HepG2 (cell line): ENCODE results near the gene MLST8. TPM values are rescaled to one million over a fixed set of nuclear protein-coding genes. Genes with fewer than 3 reads are reported as not detected.

ENCODE experiments used
- CBX1 ChIP-seq: IDR thresholded peaks from one replicate; pipeline ENCODE4 v1.6.1; 2016; ENCODE audit warnings: antibody characterized with exemption, low read depth
- ETV6 ChIP-seq: sonication (generic); formaldehyde crosslinking; conservative IDR thresholded peaks from 2 replicates; pipeline ENCODE4 v1.4.0; 2020; ENCODE audit warnings: missing genetic modification reagents
- HDAC1 ChIP-seq: sonication (generic); formaldehyde crosslinking; IDR thresholded peaks from 2 replicates; pipeline ENCODE4 v1.5.1; 2020; ENCODE audit warnings: mild to moderate bottlenecking, missing genetic modification reagents
- HMG20B ChIP-seq: conservative IDR thresholded peaks from 2 replicates; pipeline ENCODE4 v1.6.1; 2016; ENCODE audit warnings: missing genetic modification reagents, missing compliant biosample characterization
- SMYD3 ChIP-seq: sonication (generic); formaldehyde crosslinking; IDR thresholded peaks from 2 replicates; pipeline ENCODE4 v1.8.1; 2023; ENCODE audit warnings: mild to moderate bottlenecking, missing genetic modification reagents
- ZC3H13 ChIP-seq: sonication (generic); formaldehyde crosslinking; IDR thresholded peaks from 2 replicates; pipeline ENCODE4 v1.8.1; 2023; ENCODE audit warnings: mild to moderate bottlenecking, missing genetic modification reagents, moderate library complexity
- ZNF317 ChIP-seq: sonication (generic); formaldehyde crosslinking; IDR thresholded peaks from 2 replicates; pipeline ENCODE4 v1.5.0; 2020; ENCODE audit warnings: mild to moderate bottlenecking, missing genetic modification reagents
- ZNF350 ChIP-seq: sonication (generic); formaldehyde crosslinking; IDR thresholded peaks from 2 replicates; pipeline ENCODE4 v1.4.0; 2020; ENCODE audit warnings: mild to moderate bottlenecking, low read depth, missing genetic modification reagents, borderline replicate concordance
- ZNF572 ChIP-seq: sonication (generic); formaldehyde crosslinking; IDR thresholded peaks from 2 replicates; pipeline ENCODE4 v1.5.1; 2020; ENCODE audit warnings: mild to moderate bottlenecking, missing genetic modification reagents
- ZNF674 ChIP-seq: sonication (generic); formaldehyde crosslinking; IDR thresholded peaks from 2 replicates; pipeline ENCODE4 v1.5.0; 2020; ENCODE audit warnings: low read depth, mild to moderate bottlenecking, missing genetic modification reagents
- polyA plus RNA-seq, 8 experiments: library from polyadenylated mRNA; depleted of rRNA in 3 of 8; stranded (reverse) in 7 of 8; unstranded in 1 of 8; fragments of >200 nt; fragmentation: Illumina TruSeq in 4 of 8; extraction: Trizol in 4 of 8; gene quantifications; 2 replicates each; pipeline versions ENCODE4 v1.2.1 to v1.2.3, GENCODE V29; 2011 to 2016; ENCODE audit warnings: low read depth in 4 of 8, missing spikeins in 1 of 8, mixed read lengths in 1 of 8; ENCODE audit not compliant: insufficient read depth in 1 of 8
- total RNA-seq, 5 experiments: library from RNA; depleted of rRNA; stranded (reverse); fragments of >200 nt; fragmentation: Illumina TruSeq; extraction: Trizol; gene quantifications; 2 replicates each; pipeline ENCODE4 v1.2.3, GENCODE V29; 2016; ENCODE audit warnings: low read depth in 1 of 5
- TF ChIP-seq, protein P1 (sequence below): sonication (generic); formaldehyde crosslinking; IDR thresholded peaks from 2 replicates; pipeline ENCODE4 v1.4.0; 2020; ENCODE audit warnings: missing genetic modification reagents
- TF ChIP-seq, protein P2 (sequence below), 2 experiments: IDR thresholded peaks; 2 replicates each; pipeline ENCODE4 v1.6.1; 2011 to 2012; ENCODE audit warnings: low read length in 2 of 2, borderline replicate concordance in 1 of 2, low read depth in 1 of 2, mild to moderate bottlenecking in 1 of 2, moderate library complexity in 1 of 2
- TF ChIP-seq, protein P3 (sequence below), 2 experiments: fragments of 450-650 bp in 1 of 2; sonication (generic) in 1 of 2; formaldehyde crosslinking; IDR thresholded peaks; 2 replicates each; pipeline versions ENCODE4 v1.5.0 to v1.8.0; 2020 to 2022; ENCODE audit warnings: mild to moderate bottlenecking in 1 of 2, missing genetic modification reagents in 1 of 2
- TF ChIP-seq, protein P4 (sequence below): sonication (generic); formaldehyde crosslinking; IDR thresholded peaks from 2 replicates; pipeline ENCODE4 v1.4.0; 2020; ENCODE audit warnings: missing genetic modification reagents
- TF ChIP-seq, protein P5 (sequence below): sonication (generic); formaldehyde crosslinking; IDR thresholded peaks from 2 replicates; pipeline ENCODE4 v1.5.0; 2020; ENCODE audit warnings: missing genetic modification reagents
- TF ChIP-seq, protein P6 (sequence below): sonication (generic); formaldehyde crosslinking; IDR thresholded peaks from 2 replicates; pipeline ENCODE4 v1.8.0; 2022; ENCODE audit warnings: missing genetic modification reagents, mild to moderate bottlenecking, moderate library complexity, borderline replicate concordance

Gene MLST8
- total and polyA plus RNA-seq, 2 of the 13 experiments (the other 11 are each of a cell fraction or from before 2014, with no cell fraction given) = 30.8 to 72.7 TPM

DNA sequence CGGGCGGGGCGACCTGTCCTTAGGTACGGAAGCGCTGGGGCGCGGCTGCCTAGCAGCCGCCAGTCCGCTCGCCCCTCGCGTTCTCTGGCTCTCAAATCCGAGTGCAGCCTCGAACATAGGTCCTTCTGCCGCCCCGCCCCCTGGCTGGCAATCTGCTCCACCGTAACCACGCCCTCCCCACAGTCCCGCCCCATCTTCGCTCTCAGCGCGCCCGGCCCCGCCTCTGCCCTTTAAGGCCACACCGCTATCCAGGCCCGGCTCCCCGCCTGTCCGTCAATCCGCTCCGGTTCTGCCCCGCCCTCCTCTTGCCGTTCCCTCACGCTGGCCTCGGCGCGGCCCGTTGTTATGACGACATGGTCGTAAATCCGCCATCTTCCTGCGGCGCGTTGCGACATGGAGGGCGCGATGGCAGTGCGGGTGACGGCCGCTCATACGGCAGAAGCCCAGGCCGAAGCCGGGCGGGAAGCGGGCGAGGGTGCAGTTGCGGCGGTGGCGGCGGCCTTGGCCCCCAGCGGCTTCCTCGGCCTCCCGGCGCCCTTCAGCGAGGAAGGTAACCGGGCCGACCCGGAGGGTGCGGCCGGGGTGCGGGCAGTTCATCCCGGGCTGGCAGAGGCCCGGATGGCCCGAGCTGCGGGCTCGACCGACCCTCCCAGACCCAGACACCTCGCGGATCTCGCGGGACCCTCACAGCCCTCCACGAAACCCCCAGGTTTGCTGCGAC, 18.1 kb downstream of the MLST8 start, which contains the start of gene E4F1 (continued):
- TF ChIP-seq HMG20B (CRISPR knock-in tag) = no peak
- TF ChIP-seq ETV6 (CRISPR knock-in tag) = 0 out of 2 replicates have a peak, but pooled peaks have one; percentile 38
- no peak; the same call in 1 of the 2 replicates for TF ChIP-seq ZC3H13
- TF ChIP-seq, protein P1, sequence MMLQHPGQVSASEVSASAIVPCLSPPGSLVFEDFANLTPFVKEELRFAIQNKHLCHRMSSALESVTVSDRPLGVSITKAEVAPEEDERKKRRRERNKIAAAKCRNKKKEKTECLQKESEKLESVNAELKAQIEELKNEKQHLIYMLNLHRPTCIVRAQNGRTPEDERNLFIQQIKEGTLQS (CRISPR knock-in tag) = peak; percentile 32; the same call in 1 of the 2 replicates
- TF ChIP-seq, protein P2, sequence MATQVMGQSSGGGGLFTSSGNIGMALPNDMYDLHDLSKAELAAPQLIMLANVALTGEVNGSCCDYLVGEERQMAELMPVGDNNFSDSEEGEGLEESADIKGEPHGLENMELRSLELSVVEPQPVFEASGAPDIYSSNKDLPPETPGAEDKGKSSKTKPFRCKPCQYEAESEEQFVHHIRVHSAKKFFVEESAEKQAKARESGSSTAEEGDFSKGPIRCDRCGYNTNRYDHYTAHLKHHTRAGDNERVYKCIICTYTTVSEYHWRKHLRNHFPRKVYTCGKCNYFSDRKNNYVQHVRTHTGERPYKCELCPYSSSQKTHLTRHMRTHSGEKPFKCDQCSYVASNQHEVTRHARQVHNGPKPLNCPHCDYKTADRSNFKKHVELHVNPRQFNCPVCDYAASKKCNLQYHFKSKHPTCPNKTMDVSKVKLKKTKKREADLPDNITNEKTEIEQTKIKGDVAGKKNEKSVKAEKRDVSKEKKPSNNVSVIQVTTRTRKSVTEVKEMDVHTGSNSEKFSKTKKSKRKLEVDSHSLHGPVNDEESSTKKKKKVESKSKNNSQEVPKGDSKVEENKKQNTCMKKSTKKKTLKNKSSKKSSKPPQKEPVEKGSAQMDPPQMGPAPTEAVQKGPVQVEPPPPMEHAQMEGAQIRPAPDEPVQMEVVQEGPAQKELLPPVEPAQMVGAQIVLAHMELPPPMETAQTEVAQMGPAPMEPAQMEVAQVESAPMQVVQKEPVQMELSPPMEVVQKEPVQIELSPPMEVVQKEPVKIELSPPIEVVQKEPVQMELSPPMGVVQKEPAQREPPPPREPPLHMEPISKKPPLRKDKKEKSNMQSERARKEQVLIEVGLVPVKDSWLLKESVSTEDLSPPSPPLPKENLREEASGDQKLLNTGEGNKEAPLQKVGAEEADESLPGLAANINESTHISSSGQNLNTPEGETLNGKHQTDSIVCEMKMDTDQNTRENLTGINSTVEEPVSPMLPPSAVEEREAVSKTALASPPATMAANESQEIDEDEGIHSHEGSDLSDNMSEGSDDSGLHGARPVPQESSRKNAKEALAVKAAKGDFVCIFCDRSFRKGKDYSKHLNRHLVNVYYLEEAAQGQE (IDR thresholded peaks at IDR 0.05; ENCODE audit: borderline replicate concordance in 1 of 2, low read depth in 1 of 2, low read length in 2 of 2) = no peak; a peak in 1 of 4 replicates
- peak; percentile 95 for TF ChIP-seq HDAC1 (CRISPR knock-in tag)
- TF ChIP-seq ZNF350 (CRISPR knock-in tag) = peak; percentile 51; the same call in 1 of the 2 replicates
- TF ChIP-seq CBX1 = no peak
- TF ChIP-seq, protein P3, sequence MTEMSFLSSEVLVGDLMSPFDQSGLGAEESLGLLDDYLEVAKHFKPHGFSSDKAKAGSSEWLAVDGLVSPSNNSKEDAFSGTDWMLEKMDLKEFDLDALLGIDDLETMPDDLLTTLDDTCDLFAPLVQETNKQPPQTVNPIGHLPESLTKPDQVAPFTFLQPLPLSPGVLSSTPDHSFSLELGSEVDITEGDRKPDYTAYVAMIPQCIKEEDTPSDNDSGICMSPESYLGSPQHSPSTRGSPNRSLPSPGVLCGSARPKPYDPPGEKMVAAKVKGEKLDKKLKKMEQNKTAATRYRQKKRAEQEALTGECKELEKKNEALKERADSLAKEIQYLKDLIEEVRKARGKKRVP (CRISPR knock-in tag; IDR thresholded peaks at IDR 0.05) = peak in 1 of 2 experiments; percentile 63; a peak in 1 of 4 replicates
- TF ChIP-seq ZNF572 (CRISPR knock-in tag) = no peak; the same call in 1 of the 2 replicates
- TF ChIP-seq, protein P4, sequence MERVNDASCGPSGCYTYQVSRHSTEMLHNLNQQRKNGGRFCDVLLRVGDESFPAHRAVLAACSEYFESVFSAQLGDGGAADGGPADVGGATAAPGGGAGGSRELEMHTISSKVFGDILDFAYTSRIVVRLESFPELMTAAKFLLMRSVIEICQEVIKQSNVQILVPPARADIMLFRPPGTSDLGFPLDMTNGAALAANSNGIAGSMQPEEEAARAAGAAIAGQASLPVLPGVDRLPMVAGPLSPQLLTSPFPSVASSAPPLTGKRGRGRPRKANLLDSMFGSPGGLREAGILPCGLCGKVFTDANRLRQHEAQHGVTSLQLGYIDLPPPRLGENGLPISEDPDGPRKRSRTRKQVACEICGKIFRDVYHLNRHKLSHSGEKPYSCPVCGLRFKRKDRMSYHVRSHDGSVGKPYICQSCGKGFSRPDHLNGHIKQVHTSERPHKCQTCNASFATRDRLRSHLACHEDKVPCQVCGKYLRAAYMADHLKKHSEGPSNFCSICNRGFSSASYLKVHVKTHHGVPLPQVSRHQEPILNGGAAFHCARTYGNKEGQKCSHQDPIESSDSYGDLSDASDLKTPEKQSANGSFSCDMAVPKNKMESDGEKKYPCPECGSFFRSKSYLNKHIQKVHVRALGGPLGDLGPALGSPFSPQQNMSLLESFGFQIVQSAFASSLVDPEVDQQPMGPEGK (CRISPR knock-in tag) = peak; percentile 37
- TF ChIP-seq, protein P5, sequence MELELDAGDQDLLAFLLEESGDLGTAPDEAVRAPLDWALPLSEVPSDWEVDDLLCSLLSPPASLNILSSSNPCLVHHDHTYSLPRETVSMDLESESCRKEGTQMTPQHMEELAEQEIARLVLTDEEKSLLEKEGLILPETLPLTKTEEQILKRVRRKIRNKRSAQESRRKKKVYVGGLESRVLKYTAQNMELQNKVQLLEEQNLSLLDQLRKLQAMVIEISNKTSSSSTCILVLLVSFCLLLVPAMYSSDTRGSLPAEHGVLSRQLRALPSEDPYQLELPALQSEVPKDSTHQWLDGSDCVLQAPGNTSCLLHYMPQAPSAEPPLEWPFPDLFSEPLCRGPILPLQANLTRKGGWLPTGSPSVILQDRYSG = 0 out of 2 replicates have a peak, but pooled peaks have one; percentile 46
- TF ChIP-seq, protein P6, sequence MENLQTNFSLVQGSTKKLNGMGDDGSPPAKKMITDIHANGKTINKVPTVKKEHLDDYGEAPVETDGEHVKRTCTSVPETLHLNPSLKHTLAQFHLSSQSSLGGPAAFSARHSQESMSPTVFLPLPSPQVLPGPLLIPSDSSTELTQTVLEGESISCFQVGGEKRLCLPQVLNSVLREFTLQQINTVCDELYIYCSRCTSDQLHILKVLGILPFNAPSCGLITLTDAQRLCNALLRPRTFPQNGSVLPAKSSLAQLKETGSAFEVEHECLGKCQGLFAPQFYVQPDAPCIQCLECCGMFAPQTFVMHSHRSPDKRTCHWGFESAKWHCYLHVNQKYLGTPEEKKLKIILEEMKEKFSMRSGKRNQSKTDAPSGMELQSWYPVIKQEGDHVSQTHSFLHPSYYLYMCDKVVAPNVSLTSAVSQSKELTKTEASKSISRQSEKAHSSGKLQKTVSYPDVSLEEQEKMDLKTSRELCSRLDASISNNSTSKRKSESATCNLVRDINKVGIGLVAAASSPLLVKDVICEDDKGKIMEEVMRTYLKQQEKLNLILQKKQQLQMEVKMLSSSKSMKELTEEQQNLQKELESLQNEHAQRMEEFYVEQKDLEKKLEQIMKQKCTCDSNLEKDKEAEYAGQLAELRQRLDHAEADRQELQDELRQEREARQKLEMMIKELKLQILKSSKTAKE = peak; percentile 60; the same call in 1 of the 2 replicates
- TF ChIP-seq ZNF674 (CRISPR knock-in tag) = no peak
- TF ChIP-seq ZNF317 (CRISPR knock-in tag) = peak; percentile 28; the same call in 1 of the 2 replicates
- TF ChIP-seq SMYD3 (CRISPR knock-in tag) = no peak
